GM12892 (cell line): ENCODE data around the gene PDZD2.

Source experiments
- POLR2A ChIP-seq: IDR thresholded peaks from 2 replicates; pipeline ENCODE4 v1.6.1; 2011; ENCODE audit warnings: low read depth, low read length, control low read depth
- POLR2AphosphoS5 ChIP-seq: IDR thresholded peaks from 2 replicates; pipeline ENCODE4 v1.6.1; 2011; ENCODE audit warnings: low read depth, low read length, control low read depth
- TAF1 ChIP-seq: IDR thresholded peaks from 2 replicates; pipeline ENCODE4 v1.6.1; 2011; ENCODE audit warnings: low read depth, mild to moderate bottlenecking, control low read depth, low read length, borderline replicate concordance

GRCh38 chr5:32127711-32128110 lies 488.8 kb downstream of the PDZD2 start:
- no peak for TF ChIP-seq POLR2A
- no peak for TF ChIP-seq POLR2AphosphoS5
- no peak for TF ChIP-seq TAF1
